ENCODE data around the gene KRT25. TPM values are rescaled to one million over a fixed set of nuclear protein-coding genes. Genes with fewer than 3 reads are reported as not detected.

Gene KRT25
- total RNA-seq, 1 experiment from 2014 or later, result not detected

DNA sequence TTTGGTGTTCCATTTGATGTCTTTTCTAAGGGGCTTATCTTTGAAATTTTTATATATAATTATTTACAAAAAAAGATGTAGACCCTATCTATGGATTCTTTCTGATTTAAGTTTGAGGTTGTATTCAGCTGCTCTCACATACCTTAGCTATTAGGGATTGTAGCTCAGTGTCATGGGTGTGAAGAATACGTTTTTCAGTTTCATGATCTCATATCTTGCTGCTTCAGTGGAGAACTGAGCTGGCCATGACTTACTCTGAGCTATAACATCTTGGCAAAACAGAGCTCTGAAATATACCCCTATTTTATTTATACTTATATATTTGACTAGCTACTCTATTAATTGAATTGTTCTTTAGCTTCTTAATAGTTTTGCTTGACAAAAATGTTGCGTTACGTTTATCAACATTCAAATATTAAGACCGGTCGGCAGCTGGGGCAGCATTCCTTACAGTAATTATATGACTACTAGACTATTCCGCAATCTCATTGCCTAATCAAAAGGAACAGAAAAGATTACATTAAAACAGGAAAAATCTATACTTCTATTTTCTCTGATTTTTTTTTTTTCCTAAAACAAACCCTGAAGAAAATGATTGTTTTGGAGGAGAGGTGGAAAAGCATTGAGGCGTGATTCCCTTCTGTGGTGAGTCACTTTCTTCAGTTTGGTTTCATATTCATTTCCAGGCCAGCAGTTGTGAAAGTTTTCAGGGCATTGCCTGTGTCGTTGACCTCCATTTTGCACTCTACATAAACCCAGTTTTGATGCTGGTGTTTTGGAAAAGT, 27.5 kb downstream of the KRT25 start:
- Mint-ChIP-seq H3K4me3 (ENCODE audit: low read depth, unreplicated experiment) (no peak overlapping the region), H3K27me3 (ENCODE audit: unreplicated experiment) (peaks cover 54% of the 10 kb centered on the region), H3K36me3 (ENCODE audit: insufficient read depth, unreplicated experiment) (no peaks in the 10 kb centered on the region), H3K9me3 (ENCODE audit: low read depth, unreplicated experiment) (no peaks in the 10 kb centered on the region), H3K27ac (ENCODE audit: unreplicated experiment) (no peak overlapping the region), H3K4me1 (ENCODE audit: low read depth, unreplicated experiment) (peaks cover 12% of the 10 kb centered on the region)
- TF ChIP-seq, protein P1, sequence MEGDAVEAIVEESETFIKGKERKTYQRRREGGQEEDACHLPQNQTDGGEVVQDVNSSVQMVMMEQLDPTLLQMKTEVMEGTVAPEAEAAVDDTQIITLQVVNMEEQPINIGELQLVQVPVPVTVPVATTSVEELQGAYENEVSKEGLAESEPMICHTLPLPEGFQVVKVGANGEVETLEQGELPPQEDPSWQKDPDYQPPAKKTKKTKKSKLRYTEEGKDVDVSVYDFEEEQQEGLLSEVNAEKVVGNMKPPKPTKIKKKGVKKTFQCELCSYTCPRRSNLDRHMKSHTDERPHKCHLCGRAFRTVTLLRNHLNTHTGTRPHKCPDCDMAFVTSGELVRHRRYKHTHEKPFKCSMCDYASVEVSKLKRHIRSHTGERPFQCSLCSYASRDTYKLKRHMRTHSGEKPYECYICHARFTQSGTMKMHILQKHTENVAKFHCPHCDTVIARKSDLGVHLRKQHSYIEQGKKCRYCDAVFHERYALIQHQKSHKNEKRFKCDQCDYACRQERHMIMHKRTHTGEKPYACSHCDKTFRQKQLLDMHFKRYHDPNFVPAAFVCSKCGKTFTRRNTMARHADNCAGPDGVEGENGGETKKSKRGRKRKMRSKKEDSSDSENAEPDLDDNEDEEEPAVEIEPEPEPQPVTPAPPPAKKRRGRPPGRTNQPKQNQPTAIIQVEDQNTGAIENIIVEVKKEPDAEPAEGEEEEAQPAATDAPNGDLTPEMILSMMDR (IDR thresholded peaks at IDR 0.05; ENCODE audit: unreplicated experiment), result no peak
- BruUV-seq (replicated peaks), result no TSS peak
- CTCF ChIA-PET, result interaction anchor here (0.5 to 1.6 kb wide), 33 partner anchors 9 to 1106 kb away, joined by 3 to 37 read pairs (median 4); partner anchors contain the start of genes KRT26, PPP1R1B and SMARCE1
- DNase-seq, result peak; percentile 56
- intact Hi-C loops (cut with micrococcal nuclease; ENCODE audit: unreplicated experiment), result loop anchor here (1.0 kb wide), 6 partner anchors 31 to 369 kb away; no protein-coding TSS in a partner anchor

DNA sequence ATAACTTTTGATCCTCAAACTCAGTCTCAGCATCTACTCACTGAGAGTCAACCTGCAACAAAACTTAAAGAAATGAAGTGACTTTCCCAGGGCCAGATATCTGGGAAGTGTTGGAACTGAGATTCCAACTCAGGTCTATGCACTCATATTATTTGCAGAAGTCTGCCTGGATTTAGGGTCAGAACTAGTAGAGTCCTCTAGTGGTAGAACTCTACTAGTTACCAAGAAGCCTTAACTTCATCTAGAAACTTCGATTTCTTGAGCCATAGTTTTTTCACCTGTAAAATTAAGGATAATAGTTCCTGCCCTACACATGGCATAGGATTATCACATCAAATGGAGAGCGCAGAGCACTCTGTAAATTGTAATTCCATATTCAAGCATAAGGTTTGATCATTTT, 28.2 kb downstream of the KRT25 start:
- no TSS peak for BruUV-seq (replicated peaks)
- CTCF ChIA-PET, result interaction anchor here (0.5 to 1.6 kb wide), 24 partner anchors 9 to 833 kb away, joined by 3 to 37 read pairs (median 6); partner anchors contain the start of genes KRT26 and SMARCE1
- peaks cover 19% of the 10 kb centered on the region for H3K4me1 Mint-ChIP-seq (ENCODE audit: low read depth, unreplicated experiment)
- H3K27ac Mint-ChIP-seq (ENCODE audit: unreplicated experiment), result no peak overlapping the region
- peak; percentile 45 for DNase-seq
- peaks cover 54% of the 10 kb centered on the region for H3K27me3 Mint-ChIP-seq (ENCODE audit: unreplicated experiment)
- TF ChIP-seq, protein P1 (IDR thresholded peaks at IDR 0.05; ENCODE audit: unreplicated experiment), result no peak
- H3K9me3 Mint-ChIP-seq (ENCODE audit: low read depth, unreplicated experiment), result no peaks in the 10 kb centered on the region
- no peak overlapping the region for H3K4me3 Mint-ChIP-seq (ENCODE audit: low read depth, unreplicated experiment)
- intact Hi-C loops (cut with micrococcal nuclease; ENCODE audit: unreplicated experiment), result loop anchor here (1.0 kb wide), 5 partner anchors 31 to 130 kb away; no protein-coding TSS in a partner anchor
- H3K36me3 Mint-ChIP-seq (ENCODE audit: insufficient read depth, unreplicated experiment), result peaks cover 5% of the 10 kb centered on the region

DNA sequence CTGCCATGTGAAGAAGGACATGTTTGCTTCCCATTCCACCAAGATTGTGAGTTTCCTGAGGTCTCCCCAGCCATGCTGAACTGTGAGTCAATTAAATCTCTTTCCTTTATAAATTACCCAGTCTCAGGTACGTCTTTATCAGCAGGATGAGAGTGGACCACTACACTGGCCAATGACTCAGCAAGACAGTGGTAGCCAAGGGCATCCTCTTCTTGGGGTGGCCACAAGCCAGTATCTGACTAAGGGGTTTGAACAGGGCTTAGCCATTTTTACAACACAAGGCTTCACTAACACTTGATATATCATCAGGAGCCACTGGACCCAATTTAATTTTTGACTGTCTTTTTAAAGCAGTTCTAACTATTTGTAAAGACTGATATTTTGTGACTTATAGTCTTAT, 30.5 kb downstream of the KRT25 start:
- Mint-ChIP-seq H3K4me1 (ENCODE audit: low read depth, unreplicated experiment) (peaks cover 28% of the 10 kb centered on the region), H3K27me3 (ENCODE audit: unreplicated experiment) (peaks cover 36% of the 10 kb centered on the region), H3K4me3 (ENCODE audit: low read depth, unreplicated experiment) (no peak overlapping the region), H3K36me3 (ENCODE audit: insufficient read depth, unreplicated experiment) (peaks cover 16% of the 10 kb centered on the region), H3K9me3 (ENCODE audit: low read depth, unreplicated experiment) (no peaks in the 10 kb centered on the region), H3K27ac (ENCODE audit: unreplicated experiment) (no peak overlapping the region)
- DNase-seq, result peak; percentile 14
- CTCF ChIA-PET, result interaction anchor here (0.8 to 3.5 kb wide), 8 partner anchors 20 to 136 kb away, joined by 3 to 39 read pairs (median 4); no protein-coding TSS in a partner anchor
- TF ChIP-seq, protein P1 (IDR thresholded peaks at IDR 0.05; ENCODE audit: unreplicated experiment), result no peak
- no TSS peak for BruUV-seq (replicated peaks)
- intact Hi-C loops (cut with micrococcal nuclease; ENCODE audit: unreplicated experiment), result loop anchor here (1.0 kb wide), 1 partner anchor 34 kb away; no protein-coding TSS in a partner anchor

DNA sequence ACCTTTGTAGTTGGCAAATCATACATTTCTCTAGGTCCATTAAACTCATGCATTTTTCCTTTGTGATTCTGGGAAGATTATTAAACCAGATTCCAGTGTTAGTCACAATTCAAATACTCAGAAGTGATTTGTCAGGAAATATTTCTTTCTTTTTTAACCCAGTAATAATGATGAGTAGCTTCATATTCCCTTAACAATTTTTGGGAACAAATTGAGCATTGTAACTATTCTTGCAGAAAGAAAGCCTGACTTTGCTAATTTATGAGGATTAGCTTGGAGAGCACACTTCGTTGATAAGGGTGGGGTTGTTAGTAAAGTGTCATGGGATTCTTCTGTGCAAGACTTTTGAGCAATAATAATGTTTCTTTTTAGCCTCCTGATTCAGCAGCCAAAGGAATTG, 32.9 kb downstream of the KRT25 start:
- Mint-ChIP-seq H3K4me3 (ENCODE audit: low read depth, unreplicated experiment) (no peak overlapping the region), H3K4me1 (ENCODE audit: low read depth, unreplicated experiment) (peaks cover 28% of the 10 kb centered on the region), H3K27ac (ENCODE audit: unreplicated experiment) (no peak overlapping the region), H3K36me3 (ENCODE audit: insufficient read depth, unreplicated experiment) (peaks cover 16% of the 10 kb centered on the region), H3K9me3 (ENCODE audit: low read depth, unreplicated experiment) (no peaks in the 10 kb centered on the region), H3K27me3 (ENCODE audit: unreplicated experiment) (peaks cover 44% of the 10 kb centered on the region)
- BruUV-seq (replicated peaks), result no TSS peak
- TF ChIP-seq, protein P1 (IDR thresholded peaks at IDR 0.05; ENCODE audit: unreplicated experiment), result no peak
- CTCF ChIA-PET, result interaction anchor here (0.6 to 3.5 kb wide), 18 partner anchors 9 to 522 kb away, joined by 3 to 39 read pairs (median 4); partner anchors contain the start of gene SMARCE1
- DNase-seq, result no peak
- intact Hi-C loops (cut with micrococcal nuclease; ENCODE audit: unreplicated experiment), result no loop called here
